PC-3 (cell line): ENCODE data around the gene ERCC4. TPM values are rescaled to one million over a fixed set of nuclear protein-coding genes. Genes with fewer than 3 reads are reported as not detected.

Experiments used
- ATAC-seq: fragments of 200-7000 bp; cut with Tn5 transposase; 2 replicates; pipeline ENCODE4 v1.9.1; 2020; ENCODE audit warnings: mild to moderate bottlenecking, moderate library complexity
- BruUV-seq: library from RNA; stranded (reverse); fragments of 400-500 nt; replicated peaks from 2 replicates; lab custom pipeline; 2021; lab: Mats Ljungman, UMichigan
- CTCF ChIA-PET: fragments of 300-600 bp; sonication (Branson Sonifier 250); formaldehyde crosslinking; loops from one replicate; lab custom pipeline; 2022; ENCODE audit warnings: antibody characterized with exemption; lab: Charles Lee
- POLR2A ChIA-PET: fragments of 300-600 bp; sonication (Branson Sonifier 250); formaldehyde crosslinking; loops from one replicate; lab custom pipeline; 2022; ENCODE audit warnings: antibody characterized with exemption; ENCODE audit not compliant: unreplicated experiment; lab: Charles Lee
- DNase-seq: peaks from one replicate; pipeline ENCODE4 v3.0.0-alpha.2; 2015
- H2AFZ ChIP-seq: fragments of 300-600 bp; sonication (generic); 2 replicates; pipeline ENCODE4 v1.6.0; 2016; ENCODE audit warnings: antibody characterized with exemption, low read length
- H3F3A ChIP-seq: fragments of 300-600 bp; sonication (generic); one replicate; pipeline ENCODE4 v1.6.0; 2017; ENCODE audit warnings: antibody characterized with exemption, low read length, control low read depth, mild to moderate bottlenecking; ENCODE audit not compliant: unreplicated experiment
- H3K27ac ChIP-seq: fragments of 300-600 bp; sonication (generic); 2 replicates; pipeline ENCODE4 v1.5.1; 2016; ENCODE audit warnings: mild to moderate bottlenecking, low read length
- H3K27me3 ChIP-seq: fragments of 300-600 bp; sonication (generic); 2 replicates; pipeline ENCODE4 v1.6.1; 2016; ENCODE audit warnings: low read length, mixed read lengths
- H3K36me3 ChIP-seq: fragments of 300-600 bp; sonication (generic); 2 replicates; pipeline ENCODE4 v1.6.1; 2016; ENCODE audit warnings: low read depth, mixed run types, low read length, mixed read lengths
- H3K4me1 ChIP-seq: fragments of 300-600 bp; sonication (generic); 2 replicates; pipeline ENCODE4 v1.5.1; 2016; ENCODE audit warnings: low read length; ENCODE audit not compliant: insufficient read depth
- H3K4me2 ChIP-seq: fragments of 300-600 bp; sonication (generic); 2 replicates; pipeline ENCODE4 v1.6.0; 2016; ENCODE audit warnings: low read length
- H3K4me3 ChIP-seq: fragments of 300-600 bp; sonication (generic); 2 replicates; pipeline ENCODE4 v1.5.1; 2016; ENCODE audit warnings: mild to moderate bottlenecking, low read length, mixed read lengths
- H3K79me2 ChIP-seq: fragments of 300-600 bp; sonication (generic); 2 replicates; pipeline ENCODE4 v1.6.1; 2017; ENCODE audit warnings: low read length, mixed read lengths
- H3K9ac ChIP-seq: fragments of 300-600 bp; sonication (generic); 2 replicates; pipeline ENCODE4 v1.6.0; 2016; ENCODE audit warnings: mild to moderate bottlenecking, low read length
- H3K9me2 ChIP-seq: fragments of 300-600 bp; sonication (generic); replicated peaks from 2 replicates; pipeline ENCODE4 v1.6.1; 2016; ENCODE audit warnings: mixed run types, low read length, mixed read lengths
- H3K9me3 ChIP-seq: fragments of 300-600 bp; sonication (generic); 2 replicates; pipeline ENCODE4 v1.6.1; 2016; ENCODE audit warnings: low read length, mixed read lengths
- H4K20me1 ChIP-seq: fragments of 300-600 bp; sonication (generic); 2 replicates; pipeline ENCODE4 v1.6.1; 2016; ENCODE audit warnings: low read length, mixed read lengths
- CTCF ChIP-seq: fragments of 300-600 bp; sonication (generic); conservative IDR thresholded peaks from 2 replicates; pipeline ENCODE4 v1.5.1; 2017; ENCODE audit warnings: antibody characterized with exemption, low read depth, mild to moderate bottlenecking, low read length
- EZH2 ChIP-seq: fragments of 300-600 bp; sonication (generic); IDR thresholded peaks from one replicate; pipeline ENCODE4 v1.6.1; 2017; ENCODE audit warnings: antibody characterized with exemption, mild to moderate bottlenecking, low read length; ENCODE audit not compliant: unreplicated experiment
- EZH2phosphoT487 ChIP-seq: fragments of 300-600 bp; sonication (generic); IDR thresholded peaks from 2 replicates; pipeline ENCODE4 v1.6.1; 2018; ENCODE audit warnings: mild to moderate bottlenecking, antibody characterized with exemption, low read length, borderline replicate concordance
- intact Hi-C: fragments of 100-400 bp; cut with micrococcal nuclease; formaldehyde crosslinking; loops from 2 replicates; pipeline ENCODE4 v1.9.0; 2023
- total RNA-seq: library from RNA; depleted of rRNA; stranded (reverse); fragments of >200 nt; gene quantifications from 2 replicates; pipeline ENCODE4 v1.2.3, GENCODE V29; 2014

Gene ERCC4
- total RNA-seq, 1 experiment from 2014 or later: 3.2 TPM

DNA sequence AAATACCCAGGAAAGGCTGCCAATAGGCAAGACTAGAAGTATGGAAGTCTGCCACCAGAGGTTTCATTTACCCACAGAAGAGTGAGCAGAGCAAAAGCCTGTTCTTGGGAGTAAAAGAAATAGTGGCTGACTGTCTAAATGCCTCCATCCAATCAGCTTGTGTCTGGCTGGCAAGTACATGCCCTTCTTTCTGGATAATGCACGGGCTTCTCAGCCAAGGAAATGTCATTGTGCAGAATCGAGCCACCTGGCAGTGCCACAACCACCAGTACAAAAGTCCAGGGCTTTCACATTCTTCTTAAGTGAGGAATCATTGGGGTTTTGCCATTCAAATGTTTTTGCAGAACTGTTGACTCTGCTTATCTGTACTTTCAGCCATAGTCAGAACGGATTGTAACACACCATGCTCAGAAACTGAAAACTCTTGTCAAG, 10.1 kb upstream of the ERCC4 start:
- Histone ChIP-seq H3K4me1 (no peaks in the 10 kb centered on the region), H3K9me3 (no peaks in the 10 kb centered on the region), H3K9me2 (no peaks in the 10 kb centered on the region), H3K79me2 (no peaks in the 10 kb centered on the region), H3K27me3 (peaks cover 11% of the 10 kb centered on the region; the same call in 1 of the 2 replicates), H3K36me3 (no peaks in the 10 kb centered on the region), H4K20me1 (no peaks in the 10 kb centered on the region), H3K27ac (no peak overlapping the region), H3K4me2 (no peak overlapping the region), H2AFZ (0 out of 2 replicates have a peak overlapping the region, but pooled peaks have one; percentile 4), H3K4me3 (no peak overlapping the region), H3F3A (no peaks in the 10 kb centered on the region), H3K9ac (no peak overlapping the region)
- ChIA-PET CTCF (no interaction called here), POLR2A (no interaction called here)
- ATAC-seq (no peak), DNase-seq (peak; percentile 23)
- intact Hi-C loops: no loop called here
- BruUV-seq: no TSS peak
- TF ChIP-seq CTCF (no peak), EZH2phosphoT487 (no peak), EZH2 (no peak)

- no TSS peak for BruUV-seq
- Histone ChIP-seq H3K9ac (no peak overlapping the region), H2AFZ (no peak overlapping the region), H3K27me3 (peaks cover 11% of the 10 kb centered on the region; the same call in 1 of the 2 replicates), H3K36me3 (no peaks in the 10 kb centered on the region), H3K9me3 (no peaks in the 10 kb centered on the region), H3K4me1 (no peaks in the 10 kb centered on the region), H3F3A (no peaks in the 10 kb centered on the region), H3K4me3 (no peak overlapping the region), H4K20me1 (no peaks in the 10 kb centered on the region), H3K79me2 (no peaks in the 10 kb centered on the region), H3K9me2 (no peaks in the 10 kb centered on the region), H3K27ac (no peak overlapping the region), H3K4me2 (no peak overlapping the region)
- ChIA-PET POLR2A (no interaction called here), CTCF (no interaction called here)
- ATAC-seq: no peak
- TF ChIP-seq CTCF: no peak
- no peak for TF ChIP-seq EZH2phosphoT487
- no peak for TF ChIP-seq EZH2
- no peak for DNase-seq
- intact Hi-C loops: no loop called here
These were observed 8.6 kb upstream of the ERCC4 start for GRCh38 chr16:13911306-13911705.

DNA sequence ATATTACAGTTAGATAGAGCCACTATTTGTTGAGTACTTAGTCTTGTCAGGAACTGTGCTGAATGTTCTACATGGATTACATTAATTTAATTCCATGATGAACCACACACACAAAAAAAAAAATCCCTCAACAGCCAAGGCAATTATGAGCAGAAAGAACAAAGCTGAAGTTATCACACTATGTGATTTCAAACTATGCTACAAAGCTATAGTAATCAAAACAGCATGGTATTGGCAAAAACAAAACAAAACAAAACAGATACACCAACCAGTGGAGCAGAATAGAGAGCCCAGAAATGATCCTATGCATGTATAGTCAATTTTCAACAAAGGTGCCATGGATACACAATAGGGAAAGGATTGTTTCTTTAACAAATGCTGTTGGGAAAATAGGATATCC, 8.1 kb upstream of the ERCC4 start:
- Histone ChIP-seq H3K9ac (no peak overlapping the region), H3K36me3 (no peaks in the 10 kb centered on the region), H3K27ac (no peak overlapping the region), H2AFZ (no peak overlapping the region), H3K9me3 (no peaks in the 10 kb centered on the region), H3K79me2 (no peaks in the 10 kb centered on the region), H3K4me2 (no peak overlapping the region), H3K27me3 (peaks cover 11% of the 10 kb centered on the region; the same call in 1 of the 2 replicates), H3F3A (no peaks in the 10 kb centered on the region), H3K9me2 (no peaks in the 10 kb centered on the region), H4K20me1 (no peaks in the 10 kb centered on the region), H3K4me1 (no peaks in the 10 kb centered on the region), H3K4me3 (no peak overlapping the region)
- ChIA-PET POLR2A (no interaction called here), CTCF (no interaction called here)
- DNase-seq: no peak
- BruUV-seq: no TSS peak
- intact Hi-C loops: no loop called here
- no peak for ATAC-seq
- TF ChIP-seq EZH2 (no peak), EZH2phosphoT487 (no peak), CTCF (no peak)
